HUES64 (cell line): ENCODE data around the gene CARD16.

ENCODE experiments used
- H3K27ac ChIP-seq: 2 replicates; pipeline ENCODE4 v1.7.0; 2013; ENCODE audit warnings: low read depth, low read length, inconsistent platforms
- H3K27me3 ChIP-seq: 2 replicates; pipeline ENCODE4 v1.6.1; 2013; ENCODE audit warnings: mild to moderate bottlenecking, low read length; ENCODE audit not compliant: insufficient read depth
- H3K36me3 ChIP-seq: 2 replicates; pipeline ENCODE4 v1.6.1; 2013; ENCODE audit warnings: mild to moderate bottlenecking, low read length; ENCODE audit not compliant: insufficient read depth
- H3K4me1 ChIP-seq: 2 replicates; pipeline ENCODE4 v1.6.1; 2013; ENCODE audit warnings: mild to moderate bottlenecking, low read length, moderate library complexity; ENCODE audit not compliant: insufficient read depth
- H3K4me3 ChIP-seq: 2 replicates; pipeline ENCODE4 v1.5.1; 2013; ENCODE audit warnings: mild to moderate bottlenecking, low read length, moderate library complexity
- H3K9ac ChIP-seq: 2 replicates; pipeline ENCODE4 v1.6.1; 2013; ENCODE audit warnings: mild to moderate bottlenecking, low read depth, low read length
- H3K9me3 ChIP-seq: 2 replicates; pipeline ENCODE4 v1.6.1; 2013; ENCODE audit warnings: low read depth, low read length; ENCODE audit not compliant: insufficient read depth
- WGBS: fragments of 150-250, 120-280 bp; methylation state at CpG from one replicate; pipeline ENCODE4 v1.1.7; 2013; ENCODE audit warnings: missing lambda C conversion rate; 5-methylcytosine and 5-hydroxymethylcytosine counted together

Gene CARD16

DNA sequence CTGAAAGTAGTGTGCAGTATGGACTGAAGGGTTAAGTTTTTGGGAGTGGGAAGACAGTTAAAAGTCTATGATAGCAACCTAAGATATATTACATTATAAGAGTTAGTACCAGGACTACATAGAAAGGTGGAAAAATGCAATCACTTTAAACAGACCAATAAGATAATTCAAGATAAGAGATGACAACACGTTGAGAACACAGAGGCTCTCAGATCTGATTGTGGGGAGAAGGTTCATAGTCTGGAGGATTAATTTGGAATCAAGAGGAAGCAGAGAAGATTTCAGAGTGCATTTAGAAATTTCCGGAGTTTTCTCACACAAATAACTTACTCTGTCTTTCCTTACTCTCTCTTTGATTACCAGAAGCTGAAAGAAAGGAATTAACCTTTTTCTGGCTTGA is 22.6 kb downstream of the CARD16 start:
- Histone ChIP-seq H3K4me1 (no peaks in the 10 kb centered on the region), H3K36me3 (no peaks in the 10 kb centered on the region), H3K9me3 (no peaks in the 10 kb centered on the region), H3K27me3 (no peaks in the 10 kb centered on the region), H3K27ac (no peak overlapping the region), H3K4me3 (no peak overlapping the region), H3K9ac (no peak overlapping the region)
- WGBS, result 78% methylated on average over 2 of the region's 2 CpGs

DNA sequence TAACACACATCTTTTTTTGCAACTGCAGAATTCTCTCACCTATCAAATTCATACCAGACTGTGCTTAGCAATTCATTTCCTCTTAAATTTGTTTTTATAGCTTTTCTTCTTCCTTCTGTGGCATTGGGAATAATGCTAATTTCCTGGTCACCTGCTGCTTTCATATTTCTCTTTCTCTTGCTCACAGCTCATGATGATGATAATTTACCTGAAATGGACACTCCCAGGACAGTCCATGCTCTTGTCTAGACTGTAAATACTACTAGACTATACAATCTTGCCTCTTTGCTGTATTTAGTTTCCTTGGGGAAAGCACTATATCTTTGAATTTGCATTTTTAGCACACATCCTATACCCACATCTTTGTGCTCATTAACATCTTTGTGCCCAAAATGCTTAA is 37.7 kb downstream of the CARD16 start:
- Histone ChIP-seq H3K27ac (no peak overlapping the region), H3K4me1 (no peaks in the 10 kb centered on the region), H3K4me3 (no peak overlapping the region), H3K9me3 (no peaks in the 10 kb centered on the region), H3K27me3 (no peaks in the 10 kb centered on the region), H3K36me3 (no peaks in the 10 kb centered on the region), H3K9ac (no peak overlapping the region)

- H3K4me1 ChIP-seq, result no peaks in the 10 kb centered on the region
- H3K36me3 ChIP-seq, result no peaks in the 10 kb centered on the region
- WGBS, result 93% methylated on average over 2 of the region's 3 CpGs
- no peak overlapping the region for H3K4me3 ChIP-seq
- no peak overlapping the region for H3K27ac ChIP-seq
- no peaks in the 10 kb centered on the region for H3K9me3 ChIP-seq
- no peaks in the 10 kb centered on the region for H3K27me3 ChIP-seq
- no peak overlapping the region for H3K9ac ChIP-seq
These were observed 39.7 kb downstream of the CARD16 start for GRCh38 chr11:105005451-105005845.

- 100% methylated on average over 2 of the region's 3 CpGs for WGBS
- Histone ChIP-seq H3K36me3 (no peaks in the 10 kb centered on the region), H3K27me3 (no peaks in the 10 kb centered on the region), H3K9ac (no peak overlapping the region), H3K4me3 (no peak overlapping the region), H3K27ac (no peak overlapping the region), H3K9me3 (no peaks in the 10 kb centered on the region), H3K4me1 (no peaks in the 10 kb centered on the region)
These were observed 41.1 kb downstream of the CARD16 start for GRCh38 chr11:105004021-105004420.

GRCh38 chr11:105003151-105003550 is 42.0 kb downstream of the CARD16 start:
- Histone ChIP-seq H3K9me3 (no peaks in the 10 kb centered on the region), H3K36me3 (no peaks in the 10 kb centered on the region), H3K4me3 (no peak overlapping the region), H3K27me3 (no peaks in the 10 kb centered on the region), H3K27ac (no peak overlapping the region), H3K9ac (no peak overlapping the region), H3K4me1 (no peaks in the 10 kb centered on the region)
- WGBS, result 94% methylated on average over 2 of the region's 2 CpGs

- no peaks in the 10 kb centered on the region for H3K36me3 ChIP-seq
- no peak overlapping the region for H3K9ac ChIP-seq
- H3K27me3 ChIP-seq, result no peaks in the 10 kb centered on the region
- H3K27ac ChIP-seq, result no peak overlapping the region
- whole genome bisulfite sequencing, result 83% methylated on average over 7 of the region's 7 CpGs
- no peaks in the 10 kb centered on the region for H3K4me1 ChIP-seq
- no peaks in the 10 kb centered on the region for H3K9me3 ChIP-seq
- no peak overlapping the region for H3K4me3 ChIP-seq
These were observed 44.3 kb downstream of the CARD16 start for GRCh38 chr11:105000797-105001196.

DNA sequence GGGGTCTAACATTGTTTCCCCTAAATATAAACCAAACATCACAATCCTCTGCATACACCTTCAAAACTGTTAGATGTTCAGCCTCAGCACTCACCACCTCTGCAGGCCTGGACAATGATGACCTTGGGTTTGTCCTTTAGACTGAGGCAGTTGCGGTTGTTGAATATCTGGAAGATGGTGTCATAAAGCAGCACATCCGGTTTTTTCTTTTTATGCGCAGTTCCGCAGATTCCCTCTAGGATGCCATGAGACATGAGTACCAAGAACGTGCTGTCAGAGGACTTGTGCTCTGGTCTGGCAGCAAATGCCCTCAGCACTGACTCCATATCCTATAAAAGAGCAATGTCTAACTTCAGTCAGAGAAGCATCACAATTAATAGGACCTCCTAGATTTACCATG is 45.0 kb downstream of the CARD16 start:
- no peak overlapping the region for H3K27ac ChIP-seq
- no peaks in the 10 kb centered on the region for H3K4me1 ChIP-seq
- 95% methylated on average over 5 of the region's 5 CpGs for WGBS

DNA sequence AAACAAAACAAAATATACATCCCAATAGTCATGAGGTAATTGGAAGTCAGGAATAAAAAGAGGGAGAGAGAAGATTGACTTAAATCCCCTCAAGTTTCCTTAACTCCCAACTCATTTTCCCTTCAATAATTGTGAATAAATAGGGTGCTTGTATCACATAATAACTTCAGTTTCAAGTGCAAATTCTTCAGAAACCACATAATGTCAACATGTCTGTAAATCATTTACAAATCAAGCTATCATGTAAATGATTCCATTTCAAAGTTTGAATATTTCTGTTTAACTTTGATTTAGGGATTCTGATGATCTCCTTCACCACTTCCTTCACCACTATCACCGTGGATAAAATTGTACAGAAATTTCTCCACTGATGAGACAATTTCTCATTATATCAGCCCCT is 45.4 kb downstream of the CARD16 start:
- H3K27me3 ChIP-seq, result no peaks in the 10 kb centered on the region
- H3K9me3 ChIP-seq, result no peaks in the 10 kb centered on the region
- no peak overlapping the region for H3K27ac ChIP-seq
- no peak overlapping the region for H3K4me3 ChIP-seq
- H3K4me1 ChIP-seq, result no peaks in the 10 kb centered on the region
- no peak overlapping the region for H3K9ac ChIP-seq
- WGBS, result 100% methylated on average over 1 of the region's 1 CpG
- H3K36me3 ChIP-seq, result no peaks in the 10 kb centered on the region

More for the DNA sequence above, 45.0 kb downstream of the CARD16 start:
- H3K9ac ChIP-seq, result no peak overlapping the region
- no peak overlapping the region for H3K4me3 ChIP-seq
- H3K27me3 ChIP-seq, result no peaks in the 10 kb centered on the region
- no peaks in the 10 kb centered on the region for H3K9me3 ChIP-seq
- no peaks in the 10 kb centered on the region for H3K36me3 ChIP-seq

DNA sequence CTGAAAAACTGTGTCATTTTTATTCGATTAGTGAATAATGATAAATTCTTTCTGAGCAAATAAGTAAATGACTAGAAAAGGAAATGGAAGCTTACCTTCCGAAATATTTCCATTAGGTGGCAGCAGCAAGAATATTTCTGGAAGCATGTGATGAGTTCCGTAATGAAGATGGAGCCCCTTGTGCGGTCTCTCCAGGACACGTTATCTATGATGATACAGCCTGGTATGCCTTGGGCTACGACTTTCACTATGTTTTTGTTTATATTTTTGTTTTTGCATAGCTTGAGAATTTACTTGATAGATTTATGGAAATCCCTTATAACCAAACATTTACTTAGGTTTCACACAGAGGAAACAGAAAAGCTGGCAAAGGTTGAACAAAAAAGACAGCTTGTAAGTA is 47.8 kb downstream of the CARD16 start:
- Histone ChIP-seq H3K9me3 (no peaks in the 10 kb centered on the region), H3K4me1 (no peaks in the 10 kb centered on the region), H3K9ac (no peak overlapping the region), H3K27me3 (no peaks in the 10 kb centered on the region), H3K4me3 (no peak overlapping the region), H3K36me3 (no peaks in the 10 kb centered on the region), H3K27ac (no peak overlapping the region)
- 94% methylated on average over 6 of the region's 6 CpGs for WGBS

- Histone ChIP-seq H3K4me3 (no peak overlapping the region), H3K27me3 (no peaks in the 10 kb centered on the region), H3K27ac (no peak overlapping the region), H3K36me3 (no peaks in the 10 kb centered on the region), H3K9me3 (no peaks in the 10 kb centered on the region), H3K4me1 (no peaks in the 10 kb centered on the region), H3K9ac (no peak overlapping the region)
- 92% methylated on average over 2 of the region's 2 CpGs for WGBS
These were observed 50.1 kb downstream of the CARD16 start for GRCh38 chr11:104995001-104995408.

DNA sequence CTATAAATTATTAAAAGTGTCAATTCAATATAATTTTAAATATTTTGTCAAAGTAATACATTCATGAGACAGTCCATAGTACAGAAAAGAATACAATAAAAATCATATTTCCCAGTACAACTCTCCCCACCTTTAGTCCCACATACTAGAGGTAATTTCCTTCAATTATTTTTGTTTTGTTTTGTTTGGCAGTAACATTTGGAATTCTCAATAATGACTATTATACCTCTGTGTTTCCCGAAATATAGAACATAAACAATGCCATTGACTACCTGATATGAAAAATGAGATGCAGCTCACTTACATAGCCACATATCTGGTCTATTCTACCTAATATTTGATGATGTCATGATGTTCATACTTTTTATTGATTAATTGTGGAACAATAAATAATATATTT is 52.4 kb downstream of the CARD16 start:
- H3K36me3 ChIP-seq, result no peaks in the 10 kb centered on the region
- no peaks in the 10 kb centered on the region for H3K27me3 ChIP-seq
- no peak overlapping the region for H3K9ac ChIP-seq
- no peaks in the 10 kb centered on the region for H3K4me1 ChIP-seq
- H3K27ac ChIP-seq, result no peak overlapping the region
- WGBS, result 67% methylated on average over 1 of the region's 1 CpG
- H3K4me3 ChIP-seq, result no peak overlapping the region
- peaks cover 3% of the 10 kb centered on the region; the same call in 1 of the 2 replicates for H3K9me3 ChIP-seq

DNA sequence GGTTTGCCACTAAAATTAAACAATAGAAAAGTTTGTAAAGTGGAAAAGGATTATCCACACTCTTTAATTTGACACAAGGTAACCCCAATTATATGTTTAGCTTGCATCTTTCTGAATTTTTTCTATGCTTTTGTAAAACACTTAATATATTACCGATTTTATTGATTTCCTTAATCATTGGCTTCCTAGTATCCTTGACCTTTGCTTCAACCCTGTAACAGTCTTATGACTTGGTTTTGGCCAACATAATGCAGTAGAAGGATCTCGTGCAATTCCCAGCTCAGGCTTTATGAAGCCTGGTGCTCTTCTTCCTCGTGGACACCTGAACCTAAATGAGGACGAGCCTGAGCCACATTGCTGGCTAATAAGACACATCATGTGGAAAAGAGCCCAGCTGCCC is 53.1 kb downstream of the CARD16 start:
- Histone ChIP-seq H3K36me3 (no peaks in the 10 kb centered on the region), H3K9ac (no peak overlapping the region), H3K9me3 (peaks cover 3% of the 10 kb centered on the region; the same call in 1 of the 2 replicates), H3K27ac (no peak overlapping the region), H3K27me3 (no peaks in the 10 kb centered on the region), H3K4me3 (no peak overlapping the region), H3K4me1 (no peaks in the 10 kb centered on the region)
- 96% methylated on average over 4 of the region's 4 CpGs for WGBS
